K562 (cell line): ENCODE data around the gene NUAK1.

Experiments
- BHLHE40 ChIP-seq: IDR thresholded peaks from 2 replicates; pipeline ENCODE4 v1.6.1; 2011; ENCODE audit warnings: low read length, improper control_type of control experiment
- CTCF ChIP-seq, 3 experiments: IDR thresholded peaks in 2 of 3; conservative IDR thresholded peaks in 1 of 3; 2 replicates each; pipeline ENCODE4 v1.5.1; 2011 to 2012; ENCODE audit warnings: low read length in 3 of 3, mild to moderate bottlenecking in 3 of 3, control low read depth in 2 of 3, improper control_type of control experiment in 1 of 3, inconsistent platforms in 1 of 3, low read depth in 1 of 3, mixed read lengths in 1 of 3, moderate library complexity in 1 of 3; ENCODE audit not compliant: insufficient read depth in 2 of 3
- ESRRA ChIP-seq: fragments of 450-650 bp; IDR thresholded peaks from 2 replicates; pipeline ENCODE4 v1.6.1; 2014; ENCODE audit warnings: low read depth, mild to moderate bottlenecking, moderate library complexity, borderline replicate concordance
- EZH2 ChIP-seq: IDR thresholded peaks from 2 replicates; pipeline ENCODE4 v1.6.1; 2012; ENCODE audit warnings: low read depth, mild to moderate bottlenecking, inconsistent platforms, low read length, borderline replicate concordance
- GABPA ChIP-seq: fragments of 200-800 bp; sonication (Bioruptor generic); conservative IDR thresholded peaks from 2 replicates; pipeline ENCODE4 v1.6.1; 2016; ENCODE audit warnings: low read depth, missing genetic modification characterization, missing compliant biosample characterization
- MGA ChIP-seq: fragments of 450-650 bp; IDR thresholded peaks from 2 replicates; pipeline ENCODE4 v1.6.1; 2016; ENCODE audit warnings: mild to moderate bottlenecking, moderate library complexity
- MXI1 ChIP-seq: IDR thresholded peaks from 2 replicates; pipeline ENCODE4 v1.6.1; 2011; ENCODE audit warnings: low read depth, mild to moderate bottlenecking, improper control_type of control experiment, low read length
- SMAD3 ChIP-seq: fragments of 450-650 bp; formaldehyde crosslinking; conservative IDR thresholded peaks from 2 replicates; pipeline ENCODE4 v1.4.0; 2020; ENCODE audit warnings: mild to moderate bottlenecking
- TCF7L2 ChIP-seq: fragments of 150-350 bp; IDR thresholded peaks from 2 replicates; pipeline ENCODE4 v1.6.1; 2016; ENCODE audit warnings: low read depth, mild to moderate bottlenecking, low read length, moderate library complexity
- ZNF24 ChIP-seq: fragments of 450-650 bp; IDR thresholded peaks from 2 replicates; pipeline ENCODE4 v1.6.1; 2016
- ZNF274 ChIP-seq: IDR thresholded peaks from 2 replicates; pipeline ENCODE4 v1.6.1; 2011; ENCODE audit warnings: low read depth, mild to moderate bottlenecking, low read length, moderate library complexity, borderline replicate concordance
- ZNF282 ChIP-seq: sonication (generic); formaldehyde crosslinking; IDR thresholded peaks from 2 replicates; pipeline ENCODE4 v1.8.1; 2023; ENCODE audit warnings: missing genetic modification reagents
- TF ChIP-seq, protein P1 (sequence below), 2 experiments: fragments of 450-650 bp in 1 of 2; sonication (generic) in 1 of 2; formaldehyde crosslinking; conservative IDR thresholded peaks; 2 replicates each; pipeline versions ENCODE4 v1.4.0 to v1.8.1; 2020 to 2022; ENCODE audit warnings: mild to moderate bottlenecking in 1 of 2, missing genetic modification reagents in 1 of 2
- TF ChIP-seq, protein P2 (sequence below), 2 experiments: fragments of 450-650 bp; IDR thresholded peaks; 2 replicates each; pipeline ENCODE4 v1.6.1; 2016

GRCh38 chr12:106171117-106171750, 32.5 kb upstream of the NUAK1 start:
- no peak for TF ChIP-seq CTCF (IDR thresholded peaks at IDR 0.05 in 2 of 3, conservative IDR thresholded peaks at IDR 0.05 in 1 of 3; ENCODE audit: insufficient read depth in 2 of 3, low read depth in 1 of 3, low read length in 3 of 3)
- TF ChIP-seq ZNF24 = no peak
- no peak for TF ChIP-seq MGA
- no peak for TF ChIP-seq ZNF274
- TF ChIP-seq MXI1 = no peak
- TF ChIP-seq ESRRA = no peak
- TF ChIP-seq TCF7L2 = no peak
- no peak for TF ChIP-seq EZH2
- no peak for TF ChIP-seq ZNF282 (CRISPR knock-in tag)
- TF ChIP-seq SMAD3 (CRISPR knock-in tag) = no peak
- TF ChIP-seq BHLHE40 = no peak
- TF ChIP-seq, protein P1, sequence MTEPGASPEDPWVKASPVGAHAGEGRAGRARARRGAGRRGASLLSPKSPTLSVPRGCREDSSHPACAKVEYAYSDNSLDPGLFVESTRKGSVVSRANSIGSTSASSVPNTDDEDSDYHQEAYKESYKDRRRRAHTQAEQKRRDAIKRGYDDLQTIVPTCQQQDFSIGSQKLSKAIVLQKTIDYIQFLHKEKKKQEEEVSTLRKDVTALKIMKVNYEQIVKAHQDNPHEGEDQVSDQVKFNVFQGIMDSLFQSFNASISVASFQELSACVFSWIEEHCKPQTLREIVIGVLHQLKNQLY (CRISPR knock-in tag; conservative IDR thresholded peaks at IDR 0.05) = no peak
- TF ChIP-seq, protein P2, sequence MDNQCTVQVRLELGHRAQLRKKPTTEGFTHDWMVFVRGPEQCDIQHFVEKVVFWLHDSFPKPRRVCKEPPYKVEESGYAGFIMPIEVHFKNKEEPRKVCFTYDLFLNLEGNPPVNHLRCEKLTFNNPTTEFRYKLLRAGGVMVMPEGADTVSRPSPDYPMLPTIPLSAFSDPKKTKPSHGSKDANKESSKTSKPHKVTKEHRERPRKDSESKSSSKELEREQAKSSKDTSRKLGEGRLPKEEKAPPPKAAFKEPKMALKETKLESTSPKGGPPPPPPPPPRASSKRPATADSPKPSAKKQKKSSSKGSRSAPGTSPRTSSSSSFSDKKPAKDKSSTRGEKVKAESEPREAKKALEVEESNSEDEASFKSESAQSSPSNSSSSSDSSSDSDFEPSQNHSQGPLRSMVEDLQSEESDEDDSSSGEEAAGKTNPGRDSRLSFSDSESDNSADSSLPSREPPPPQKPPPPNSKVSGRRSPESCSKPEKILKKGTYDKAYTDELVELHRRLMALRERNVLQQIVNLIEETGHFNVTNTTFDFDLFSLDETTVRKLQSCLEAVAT (IDR thresholded peaks at IDR 0.05) = no peak
- no peak for TF ChIP-seq GABPA (tag)
